ENCODE data around the gene APOBEC3A.
"Not testable (repeated sequence)": the region's sequence is repeated elsewhere in the genome, so short reads cannot be mapped to it uniquely, and the experiment has no call there.

APOBEC3A gene

GRCh38 chr22:38943201-38943600, 14.2 kb upstream of the APOBEC3A start:
- Histone ChIP-seq H3K27me3 (peaks cover 0 to 41% of the 10 kb centered on the region in 2 donors), H3K27ac (no peak overlapping the region), H3K4me3 (no peak overlapping the region), H3K4me1 (no peaks in the 10 kb centered on the region), H3K9me3 (no peaks in the 10 kb centered on the region), H3K36me3 (no peaks in the 10 kb centered on the region)
- intact Hi-C loops (cut with DNase I; ENCODE audit: low total_unique reads) = no loop called here
- no peak for TF ChIP-seq CTCF (IDR thresholded peaks at IDR 0.05)
- DNase-seq = peak in 1 of 2 donors; percentile 61

- intact Hi-C loops (cut with DNase I; ENCODE audit: low total_unique reads) = no loop called here
- TF ChIP-seq CTCF (IDR thresholded peaks at IDR 0.05) = no peak
Observed at GRCh38 chr22:38943882-38944281, 13.5 kb upstream of the APOBEC3A start.

GRCh38 chr22:38944653-38945052, 12.8 kb upstream of the APOBEC3A start:
- intact Hi-C loops (cut with DNase I; ENCODE audit: low total_unique reads) = no loop called here
- DNase-seq = peak in 1 of 2 donors; percentile 43
- Histone ChIP-seq H3K27me3 (peaks cover 0 to 47% of the 10 kb centered on the region in 2 donors), H3K4me1 (no peaks in the 10 kb centered on the region), H3K9me3 (no peaks in the 10 kb centered on the region), H3K4me3 (no peak overlapping the region), H3K27ac (no peak overlapping the region), H3K36me3 (no peaks in the 10 kb centered on the region)
- TF ChIP-seq CTCF (IDR thresholded peaks at IDR 0.05) = no peak

More at GRCh38 chr22:38943882-38944281, 13.5 kb upstream of the APOBEC3A start:
- Histone ChIP-seq H3K36me3 (no peaks in the 10 kb centered on the region), H3K9me3 (no peaks in the 10 kb centered on the region), H3K27me3 (peaks cover 0 to 47% of the 10 kb centered on the region in 2 donors), H3K4me3 (no peak overlapping the region), H3K4me1 (no peaks in the 10 kb centered on the region), H3K27ac (no peak overlapping the region)
- DNase-seq = no peak

- H3K27me3 ChIP-seq = peaks cover 0 to 52% of the 10 kb centered on the region in 2 donors
- intact Hi-C loops (cut with DNase I; ENCODE audit: low total_unique reads); DNase-seq; H3K36me3 ChIP-seq; H3K4me1 ChIP-seq; H3K27ac ChIP-seq; H3K9me3 ChIP-seq; H3K4me3 ChIP-seq: not testable (repeated sequence)
Observed at GRCh38 chr22:38945706-38946338, 11.6 kb upstream of the APOBEC3A start.

GRCh38 chr22:38946771-38947170, 10.6 kb upstream of the APOBEC3A start:
- Histone ChIP-seq H3K27me3 (peaks cover 0 to 48% of the 10 kb centered on the region in 2 donors), H3K9me3 (no peaks in the 10 kb centered on the region), H3K36me3 (no peaks in the 10 kb centered on the region), H3K27ac (no peak overlapping the region), H3K4me3 (no peak overlapping the region), H3K4me1 (no peaks in the 10 kb centered on the region)
- peak in 1 of 2 donors; percentile 28 for DNase-seq
- no peak for TF ChIP-seq CTCF (IDR thresholded peaks at IDR 0.05)
- intact Hi-C loops (cut with DNase I; ENCODE audit: low total_unique reads) = no loop called here

- H3K9me3 ChIP-seq = no peaks in the 10 kb centered on the region
- no peaks in the 10 kb centered on the region for H3K4me1 ChIP-seq
- intact Hi-C loops (cut with DNase I; ENCODE audit: low total_unique reads) = no loop called here
- DNase-seq = peak in 1 of 2 donors; percentile 52
- H3K27ac ChIP-seq = no peak overlapping the region
- no peaks in the 10 kb centered on the region for H3K36me3 ChIP-seq
- H3K4me3 ChIP-seq = no peak overlapping the region
- peaks cover 0 to 48% of the 10 kb centered on the region in 2 donors for H3K27me3 ChIP-seq
- no peak for TF ChIP-seq CTCF (IDR thresholded peaks at IDR 0.05)
Observed at GRCh38 chr22:38947321-38948140, 9.9 kb upstream of the APOBEC3A start.
